A673 (cell line): Measurements from ENCODE around the gene ADCYAP1. TPM values are rescaled to one million over a fixed set of nuclear protein-coding genes. Genes with fewer than 3 reads are reported as not detected.

ENCODE experiments used
- BruUV-seq: library from RNA; stranded (reverse); fragments of 400-500 nt; replicated peaks from 2 replicates; lab custom pipeline; 2021; lab: Mats Ljungman, UMichigan
- CTCF ChIA-PET: fragments of 300-600 bp; sonication (Branson Sonifier 250); formaldehyde crosslinking; loops from one replicate; lab custom pipeline; 2022; ENCODE audit warnings: antibody characterized with exemption; lab: Charles Lee
- POLR2A ChIA-PET: fragments of 300-600 bp; sonication (Branson Sonifier 250); formaldehyde crosslinking; loops from one replicate; lab custom pipeline; 2022; ENCODE audit warnings: antibody characterized with exemption; ENCODE audit not compliant: low non-redundant PET; lab: Charles Lee
- DNase-seq: peaks from one replicate; pipeline ENCODE4 v3.0.0-alpha.2; 2015; ENCODE audit warnings: low spot score
- H3K27ac ChIP-seq: fragments of 200-600 bp; sonication (generic); 2 replicates; pipeline ENCODE4 v1.5.1; 2016; ENCODE audit warnings: mixed run types, low read depth, mild to moderate bottlenecking, mixed read lengths, antibody characterized with exemption, low read length; ENCODE audit not compliant: poor library complexity, severe bottlenecking
- H3K27me3 ChIP-seq: fragments of 200-600 bp; sonication (generic); replicated peaks from 2 replicates; pipeline ENCODE4 v1.6.1; 2017; ENCODE audit warnings: mixed run types, low read depth, mild to moderate bottlenecking, mixed read lengths, antibody characterized with exemption, low read length; ENCODE audit not compliant: insufficient read depth, poor library complexity
- H3K36me3 ChIP-seq: fragments of 200-600 bp; sonication (generic); 2 replicates; pipeline ENCODE4 v1.6.1; 2016; ENCODE audit warnings: mixed run types, mild to moderate bottlenecking, mixed read lengths, antibody characterized with exemption, low read length; ENCODE audit not compliant: insufficient read depth, poor library complexity, severe bottlenecking
- H3K4me1 ChIP-seq: fragments of 200-600 bp; sonication (generic); 2 replicates; pipeline ENCODE4 v1.6.1; 2017; ENCODE audit warnings: mixed run types, mild to moderate bottlenecking, mixed read lengths, antibody characterized with exemption, low read length; ENCODE audit not compliant: insufficient read depth, poor library complexity, severe bottlenecking
- H3K4me3 ChIP-seq: fragments of 200-600 bp; sonication (generic); 2 replicates; pipeline ENCODE4 v1.5.1; 2016; ENCODE audit warnings: low read depth, mixed run types, mild to moderate bottlenecking, mixed read lengths, low read length; ENCODE audit not compliant: poor library complexity, severe bottlenecking
- H3K9me3 ChIP-seq: fragments of 200-600 bp; sonication (generic); 2 replicates; pipeline ENCODE4 v1.6.1; 2016; ENCODE audit warnings: mixed run types, low read depth, mild to moderate bottlenecking, mixed read lengths, antibody characterized with exemption, low read length; ENCODE audit not compliant: poor library complexity, severe bottlenecking
- EZH2 ChIP-seq: fragments of 200-600 bp; sonication (generic); IDR thresholded peaks from 2 replicates; pipeline ENCODE4 v1.6.1; 2017; ENCODE audit warnings: borderline replicate concordance, low read depth, mild to moderate bottlenecking, mixed read lengths, antibody characterized with exemption, low read length; ENCODE audit not compliant: poor library complexity, severe bottlenecking
- intact Hi-C: fragments of 100-400 bp; cut with micrococcal nuclease; formaldehyde crosslinking; loops from one replicate; pipeline ENCODE4 v1.10.0; 2022; ENCODE audit not compliant: unreplicated experiment
- total RNA-seq: library from RNA; stranded (reverse); gene quantifications from 2 replicates; pipeline ENCODE4 v1.2.3, GENCODE V29; 2021
- TF ChIP-seq, protein P1 (sequence below): fragments of 300-800, 200-600 bp; sonication (generic); conservative IDR thresholded peaks from 2 replicates; pipeline ENCODE4 v1.5.1; 2017; ENCODE audit warnings: low read depth, mild to moderate bottlenecking, antibody characterized with exemption, low read length, moderate library complexity, mixed read lengths

The ADCYAP1 gene
- total RNA-seq, 1 experiment from 2014 or later, result not detected

DNA sequence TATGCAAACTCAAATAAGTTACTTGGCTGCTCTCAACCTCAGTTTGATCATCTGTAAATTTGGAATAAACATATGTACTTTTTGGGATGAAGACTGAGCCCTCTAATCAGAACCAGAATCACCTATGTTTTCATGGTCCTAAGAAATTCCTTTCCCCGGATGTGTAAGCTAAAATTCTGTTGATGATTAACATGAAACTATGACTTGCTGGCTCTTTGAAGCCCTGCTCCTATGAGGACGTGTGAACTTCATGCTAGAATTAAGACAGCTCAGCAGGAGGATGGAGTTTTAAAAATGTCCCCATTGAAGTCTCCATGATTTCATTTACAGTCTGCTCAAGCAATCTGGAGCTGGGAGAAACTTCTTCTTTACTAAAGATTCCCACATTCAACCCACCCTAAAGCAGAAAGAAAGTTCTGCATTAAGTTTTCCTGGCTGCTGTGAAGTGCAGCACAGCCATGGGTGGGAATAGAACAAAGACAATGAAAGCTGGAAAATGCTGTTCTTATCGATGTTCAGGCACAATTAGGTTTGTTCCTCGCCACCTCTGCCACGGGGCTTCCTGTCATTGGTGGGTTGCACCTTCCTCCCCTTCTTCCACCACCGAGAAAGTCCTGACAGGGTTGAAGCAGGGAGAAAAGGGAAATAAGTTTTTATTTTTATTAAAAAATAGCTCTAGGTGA lies 50.9 kb downstream of the ADCYAP1 start:
- no peak overlapping the region for H3K4me3 ChIP-seq
- H3K27ac ChIP-seq, result no peak overlapping the region
- intact Hi-C loops, result no loop called here
- CTCF ChIA-PET, result no interaction called here
- no peaks in the 10 kb centered on the region for H3K9me3 ChIP-seq
- H3K4me1 ChIP-seq, result no peaks in the 10 kb centered on the region
- peaks cover 64% of the 10 kb centered on the region for H3K27me3 ChIP-seq
- no TSS peak for BruUV-seq
- H3K36me3 ChIP-seq, result no peaks in the 10 kb centered on the region
- TF ChIP-seq EZH2, result no peak
- TF ChIP-seq, protein P1, sequence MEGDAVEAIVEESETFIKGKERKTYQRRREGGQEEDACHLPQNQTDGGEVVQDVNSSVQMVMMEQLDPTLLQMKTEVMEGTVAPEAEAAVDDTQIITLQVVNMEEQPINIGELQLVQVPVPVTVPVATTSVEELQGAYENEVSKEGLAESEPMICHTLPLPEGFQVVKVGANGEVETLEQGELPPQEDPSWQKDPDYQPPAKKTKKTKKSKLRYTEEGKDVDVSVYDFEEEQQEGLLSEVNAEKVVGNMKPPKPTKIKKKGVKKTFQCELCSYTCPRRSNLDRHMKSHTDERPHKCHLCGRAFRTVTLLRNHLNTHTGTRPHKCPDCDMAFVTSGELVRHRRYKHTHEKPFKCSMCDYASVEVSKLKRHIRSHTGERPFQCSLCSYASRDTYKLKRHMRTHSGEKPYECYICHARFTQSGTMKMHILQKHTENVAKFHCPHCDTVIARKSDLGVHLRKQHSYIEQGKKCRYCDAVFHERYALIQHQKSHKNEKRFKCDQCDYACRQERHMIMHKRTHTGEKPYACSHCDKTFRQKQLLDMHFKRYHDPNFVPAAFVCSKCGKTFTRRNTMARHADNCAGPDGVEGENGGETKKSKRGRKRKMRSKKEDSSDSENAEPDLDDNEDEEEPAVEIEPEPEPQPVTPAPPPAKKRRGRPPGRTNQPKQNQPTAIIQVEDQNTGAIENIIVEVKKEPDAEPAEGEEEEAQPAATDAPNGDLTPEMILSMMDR, result no peak
- DNase-seq, result no peak
- POLR2A ChIA-PET, result no interaction called here

DNA sequence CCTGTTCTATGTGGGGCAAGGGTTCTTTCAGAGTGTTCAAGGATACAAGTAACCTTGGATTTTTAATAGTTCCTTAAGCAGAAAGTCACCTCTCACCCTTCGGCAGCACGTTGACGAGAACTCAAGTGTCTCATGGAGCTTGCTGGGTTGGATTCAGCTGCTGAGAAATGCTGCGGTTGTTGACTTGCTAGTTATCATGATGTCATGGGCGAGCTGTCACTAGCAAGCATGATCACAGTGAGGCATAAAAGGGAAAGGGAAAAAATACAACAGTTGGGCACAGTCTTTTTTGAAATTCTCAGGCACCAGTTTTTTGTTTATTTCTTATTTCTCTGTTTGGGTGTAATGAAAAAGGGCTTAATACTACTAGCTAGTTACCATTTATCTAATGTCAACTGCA lies 53.2 kb downstream of the ADCYAP1 start:
- TF ChIP-seq, protein P1, result no peak
- TF ChIP-seq EZH2, result no peak
- no peak overlapping the region for H3K27ac ChIP-seq
- H3K9me3 ChIP-seq, result no peaks in the 10 kb centered on the region
- ChIA-PET POLR2A (no interaction called here), CTCF (no interaction called here)
- intact Hi-C loops, result no loop called here
- no peak for DNase-seq
- H3K36me3 ChIP-seq, result no peaks in the 10 kb centered on the region
- BruUV-seq, result no TSS peak
- H3K27me3 ChIP-seq, result peaks cover 79% of the 10 kb centered on the region
- no peaks in the 10 kb centered on the region for H3K4me1 ChIP-seq
- H3K4me3 ChIP-seq, result no peak overlapping the region

DNA sequence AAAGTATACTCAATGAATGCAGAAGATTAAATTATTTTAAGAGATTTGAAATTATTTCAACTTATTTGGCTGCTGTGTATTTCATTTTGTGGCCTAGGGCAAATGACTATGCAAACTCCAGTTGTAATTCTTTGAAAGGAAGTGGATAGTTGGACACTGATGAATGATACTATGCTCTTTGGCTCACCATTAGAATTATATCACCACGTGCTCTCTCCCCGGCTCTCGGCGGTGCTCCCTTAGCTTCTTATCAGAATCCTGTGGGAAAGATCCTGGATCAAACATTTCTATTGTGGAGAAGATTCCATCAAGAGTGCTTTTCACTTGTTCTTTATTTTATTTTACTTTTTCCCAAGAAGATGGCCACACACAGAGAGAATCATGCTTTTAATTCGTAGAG lies 55.2 kb downstream of the ADCYAP1 start:
- H3K36me3 ChIP-seq, result no peaks in the 10 kb centered on the region
- H3K4me1 ChIP-seq, result no peaks in the 10 kb centered on the region
- no peak overlapping the region for H3K27ac ChIP-seq
- intact Hi-C loops, result loop anchor here (5.0 kb wide), 1 partner anchor 98 kb away; no protein-coding TSS in a partner anchor
- POLR2A ChIA-PET, result no interaction called here
- no peak for TF ChIP-seq EZH2
- TF ChIP-seq, protein P1, result no peak
- no peak overlapping the region for H3K4me3 ChIP-seq
- DNase-seq, result no peak
- H3K9me3 ChIP-seq, result no peaks in the 10 kb centered on the region
- peaks cover 89% of the 10 kb centered on the region for H3K27me3 ChIP-seq
- no TSS peak for BruUV-seq
- CTCF ChIA-PET, result no interaction called here

Other genes with a start within 250 kb of the ADCYAP1 start
- 319 and 339 TPM in 2 replicates for gene TYMS, start 247.2 kb upstream of the ADCYAP1 start, total RNA-seq
- 39.2 and 48.0 TPM in 2 replicates for gene ENOSF1, start 192.2 kb upstream of the ADCYAP1 start, total RNA-seq
- gene YES1, start 92.6 kb upstream of the ADCYAP1 start, total RNA-seq, result 138 and 142 TPM in 2 replicates